SK-N-SH (cell line): Measurements from ENCODE around the gene FBLIM1. TPM values are rescaled to one million over a fixed set of nuclear protein-coding genes. Genes with fewer than 3 reads are reported as not detected.

ENCODE experiments used
- CHD2 ChIP-seq: fragments of 150-350 bp; IDR thresholded peaks from 2 replicates; pipeline ENCODE4 v1.6.1; 2018; ENCODE audit warnings: low read length; ENCODE audit not compliant: partially characterized antibody
- ELF1 ChIP-seq: IDR thresholded peaks from 2 replicates; pipeline ENCODE4 v1.4.0; 2012
- EP300 ChIP-seq, 2 experiments: IDR thresholded peaks; 2 replicates each; pipeline versions ENCODE4 v1.4.0 to v1.6.1; 2012; ENCODE audit warnings: borderline replicate concordance in 1 of 2, low read depth in 1 of 2, low read length in 1 of 2
- FOSL2 ChIP-seq: IDR thresholded peaks from 2 replicates; pipeline ENCODE4 v1.4.0; 2012; ENCODE audit warnings: low read depth, mild to moderate bottlenecking, moderate library complexity, borderline replicate concordance
- FOXM1 ChIP-seq: IDR thresholded peaks from 2 replicates; pipeline ENCODE4 v1.4.0; 2012; ENCODE audit warnings: low read depth, mild to moderate bottlenecking
- GABPA ChIP-seq: IDR thresholded peaks from 2 replicates; pipeline ENCODE4 v1.4.0; 2012; ENCODE audit warnings: low read depth, mild to moderate bottlenecking
- MXI1 ChIP-seq: IDR thresholded peaks from 2 replicates; pipeline ENCODE4 v1.6.1; 2012; ENCODE audit warnings: mild to moderate bottlenecking, low read depth, low read length, improper control_type of control experiment
- NRF1 ChIP-seq: IDR thresholded peaks from 2 replicates; pipeline ENCODE4 v1.6.1; 2012; ENCODE audit warnings: low read depth, mild to moderate bottlenecking, low read length
- PBX3 ChIP-seq: IDR thresholded peaks from 2 replicates; pipeline ENCODE4; 2012
- POLR2AphosphoS5 ChIP-seq: IDR thresholded peaks from 2 replicates; pipeline ENCODE4 v1.6.1; 2012; ENCODE audit warnings: low read depth, low read length
- RAD21 ChIP-seq: IDR thresholded peaks from 2 replicates; pipeline ENCODE4 v1.6.1; 2012; ENCODE audit warnings: mild to moderate bottlenecking, low read length
- REST ChIP-seq: IDR thresholded peaks from 2 replicates; pipeline ENCODE4 v1.6.1; 2012; ENCODE audit warnings: mild to moderate bottlenecking, low read depth, low read length, moderate library complexity
- RXRA ChIP-seq: IDR thresholded peaks from 2 replicates; pipeline ENCODE4 v1.4.0; 2012; ENCODE audit warnings: low read depth, mild to moderate bottlenecking, borderline replicate concordance
- TAF1 ChIP-seq: IDR thresholded peaks from 2 replicates; pipeline ENCODE4 v1.6.1; 2012; ENCODE audit warnings: low read depth, mild to moderate bottlenecking, low read length, moderate library complexity, borderline replicate concordance
- TCF12 ChIP-seq: IDR thresholded peaks from 2 replicates; pipeline ENCODE4 v1.4.0; 2012
- TEAD4 ChIP-seq: IDR thresholded peaks from 2 replicates; pipeline ENCODE4 v1.4.0; 2012; ENCODE audit warnings: mild to moderate bottlenecking, borderline replicate concordance; ENCODE audit not compliant: insufficient read depth
- polyA plus RNA-seq, 3 experiments: library from polyadenylated mRNA; depleted of rRNA; stranded (reverse); fragments of >200 nt; gene quantifications; 2 replicates each; pipeline ENCODE4 v1.2.3, GENCODE V29; 2012

The FBLIM1 gene
- polyA plus RNA-seq, 1 of the 3 experiments (the other 2 are of a cell fraction): 89.8 TPM

DNA sequence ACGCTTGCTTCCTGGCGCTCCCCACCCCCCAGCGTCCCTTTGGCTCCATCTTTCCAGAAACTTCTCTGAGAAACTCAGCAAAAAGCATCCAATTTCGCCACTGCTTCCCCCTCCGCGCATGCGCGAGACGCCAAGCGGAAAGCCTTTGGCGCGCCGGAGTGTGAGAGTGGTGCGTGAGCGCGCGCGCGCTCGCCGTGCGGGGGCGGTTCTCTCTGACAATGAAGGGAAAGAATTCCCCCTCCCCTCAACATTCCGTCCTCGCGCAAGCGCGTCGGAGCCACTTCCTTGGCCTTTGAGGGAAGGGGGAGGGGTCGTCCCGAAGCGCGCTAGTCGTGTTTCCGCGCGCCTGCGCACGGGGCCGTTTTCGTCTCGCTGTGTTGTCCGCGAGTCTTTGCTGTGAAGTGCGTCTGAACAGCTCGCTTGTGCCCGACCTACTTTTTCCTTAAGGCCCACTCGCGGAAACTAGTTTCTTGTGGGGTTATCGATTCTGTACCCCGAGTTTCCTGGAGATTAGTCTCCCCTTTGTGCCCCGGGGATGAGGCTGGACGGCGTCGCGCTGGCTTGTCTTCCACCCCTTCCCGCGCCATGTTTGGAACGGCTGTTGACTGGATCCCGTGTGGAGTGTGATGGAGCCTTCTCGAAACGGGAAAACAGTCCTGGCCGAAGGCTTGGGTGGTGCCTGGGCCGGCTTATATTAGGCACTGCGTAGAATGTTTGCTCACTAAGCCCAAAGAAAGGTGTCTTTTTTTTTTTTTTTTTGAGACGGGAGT lies 77.3 kb downstream of the FBLIM1 start (continued):
- TF ChIP-seq NRF1 (peak; percentile 97), FOSL2 (no peak), TCF12 (no peak), PBX3 (no peak), RXRA (no peak), TAF1 (peak; percentile 28), FOXM1 (no peak), ELF1 (peak; percentile 43), POLR2AphosphoS5 (peak; percentile 90), EP300 (IDR thresholded peaks at IDR 0.05; ENCODE audit: borderline replicate concordance in 1 of 2, low read depth in 1 of 2, low read length in 1 of 2) (peak in 1 of 2 experiments; percentile 46; a peak in 3 of 4 replicates), TEAD4 (no peak), MXI1 (0 out of 2 replicates have a peak, but pooled peaks have one; percentile 19), RAD21 (no peak; the same call in 1 of the 2 replicates), CHD2 (peak; percentile 88), REST (0 out of 2 replicates have a peak, but pooled peaks have one; percentile 42), GABPA (no peak)

Other genes with a start within 250 kb of the FBLIM1 start
- 16.9 and 19.2 TPM in 2 replicates for gene CASP9, start 234.6 kb upstream of the FBLIM1 start, polyA plus RNA-seq (2012; rRNA removed)
- 8.4 and 13.7 TPM in 2 replicates for gene DNAJC16, start 231.9 kb upstream of the FBLIM1 start, polyA plus RNA-seq (2012; rRNA removed)
- 0.60 and 0.66 TPM in 2 replicates for gene AGMAT, start 173.7 kb upstream of the FBLIM1 start, polyA plus RNA-seq (2012; rRNA removed)
- gene DDI2, start 141.3 kb upstream of the FBLIM1 start, polyA plus RNA-seq (2012; rRNA removed): 2.8 and 3.4 TPM in 2 replicates
- gene PLEKHM2, start 74.5 kb upstream of the FBLIM1 start, polyA plus RNA-seq (2012; rRNA removed): 37.0 and 38.9 TPM in 2 replicates
- 1.2 and 1.4 TPM in 2 replicates for gene SLC25A34, start 22.5 kb upstream of the FBLIM1 start, polyA plus RNA-seq (2012; rRNA removed)
- gene TMEM82, start 16.3 kb upstream of the FBLIM1 start, polyA plus RNA-seq (2012; rRNA removed): not detected in 2 replicates
- gene UQCRHL, start 48.9 kb downstream of the FBLIM1 start, polyA plus RNA-seq (2012; rRNA removed): 2.8 and 4.1 TPM in 2 replicates
- 3.2 and 6.1 TPM in 2 replicates for gene SPEN, start 88.9 kb downstream of the FBLIM1 start, polyA plus RNA-seq (2012; rRNA removed)
- gene ZBTB17, start 217.3 kb downstream of the FBLIM1 start, polyA plus RNA-seq (2012; rRNA removed): 54.1 and 56.4 TPM in 2 replicates
- gene SRARP, start 245.4 kb downstream of the FBLIM1 start, polyA plus RNA-seq (2012; rRNA removed): not detected in 2 replicates